C4-2B (cell line): ENCODE measurements around the gene DUSP11.

ENCODE experiments used
- ZFX ChIP-seq: fragments of 450-650 bp; IDR thresholded peaks from 2 replicates; pipeline ENCODE4 v1.6.1; 2017
- TF ChIP-seq, protein P1 (sequence below): fragments of 450-650 bp; conservative IDR thresholded peaks from 2 replicates; pipeline ENCODE4 v1.5.1; 2017; ENCODE audit warnings: mild to moderate bottlenecking

DNA sequence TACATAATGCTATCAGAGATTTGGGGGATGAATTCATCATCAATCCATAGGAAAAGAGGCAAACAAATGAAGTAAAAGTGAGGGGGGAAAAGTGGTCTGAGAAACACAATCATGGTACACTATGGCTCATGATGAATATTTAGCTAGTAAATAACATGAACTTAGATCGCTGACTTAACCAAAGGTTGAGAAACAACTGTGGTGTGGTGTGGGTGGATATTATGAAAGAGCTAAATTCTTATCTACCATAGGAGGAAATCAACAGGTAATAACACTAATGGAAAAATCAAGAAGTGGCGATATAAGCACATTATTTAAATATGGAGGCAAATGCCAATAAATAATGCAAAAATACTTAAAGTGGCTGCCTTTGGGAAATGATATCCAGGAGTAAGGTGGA is 30.6 kb downstream of the DUSP11 start:
- TF ChIP-seq, protein P1, sequence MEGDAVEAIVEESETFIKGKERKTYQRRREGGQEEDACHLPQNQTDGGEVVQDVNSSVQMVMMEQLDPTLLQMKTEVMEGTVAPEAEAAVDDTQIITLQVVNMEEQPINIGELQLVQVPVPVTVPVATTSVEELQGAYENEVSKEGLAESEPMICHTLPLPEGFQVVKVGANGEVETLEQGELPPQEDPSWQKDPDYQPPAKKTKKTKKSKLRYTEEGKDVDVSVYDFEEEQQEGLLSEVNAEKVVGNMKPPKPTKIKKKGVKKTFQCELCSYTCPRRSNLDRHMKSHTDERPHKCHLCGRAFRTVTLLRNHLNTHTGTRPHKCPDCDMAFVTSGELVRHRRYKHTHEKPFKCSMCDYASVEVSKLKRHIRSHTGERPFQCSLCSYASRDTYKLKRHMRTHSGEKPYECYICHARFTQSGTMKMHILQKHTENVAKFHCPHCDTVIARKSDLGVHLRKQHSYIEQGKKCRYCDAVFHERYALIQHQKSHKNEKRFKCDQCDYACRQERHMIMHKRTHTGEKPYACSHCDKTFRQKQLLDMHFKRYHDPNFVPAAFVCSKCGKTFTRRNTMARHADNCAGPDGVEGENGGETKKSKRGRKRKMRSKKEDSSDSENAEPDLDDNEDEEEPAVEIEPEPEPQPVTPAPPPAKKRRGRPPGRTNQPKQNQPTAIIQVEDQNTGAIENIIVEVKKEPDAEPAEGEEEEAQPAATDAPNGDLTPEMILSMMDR = no peak
- no peak for TF ChIP-seq ZFX
